Stimulated activated CD4-positive, alpha-beta T cell treated with anti-CD3 and anti-CD28 coated beads, Interleukin-12 subunit alpha, Interleukin-12 subunit beta, amount 100 ng/mL, for 4 hours (primary cell): Measurements from ENCODE around the gene SCAMP5.

Experiments used
- DNase-seq: peaks from one replicate; pipeline ENCODE4 v3.0.0-alpha.2; 2020

SCAMP5 gene

DNA sequence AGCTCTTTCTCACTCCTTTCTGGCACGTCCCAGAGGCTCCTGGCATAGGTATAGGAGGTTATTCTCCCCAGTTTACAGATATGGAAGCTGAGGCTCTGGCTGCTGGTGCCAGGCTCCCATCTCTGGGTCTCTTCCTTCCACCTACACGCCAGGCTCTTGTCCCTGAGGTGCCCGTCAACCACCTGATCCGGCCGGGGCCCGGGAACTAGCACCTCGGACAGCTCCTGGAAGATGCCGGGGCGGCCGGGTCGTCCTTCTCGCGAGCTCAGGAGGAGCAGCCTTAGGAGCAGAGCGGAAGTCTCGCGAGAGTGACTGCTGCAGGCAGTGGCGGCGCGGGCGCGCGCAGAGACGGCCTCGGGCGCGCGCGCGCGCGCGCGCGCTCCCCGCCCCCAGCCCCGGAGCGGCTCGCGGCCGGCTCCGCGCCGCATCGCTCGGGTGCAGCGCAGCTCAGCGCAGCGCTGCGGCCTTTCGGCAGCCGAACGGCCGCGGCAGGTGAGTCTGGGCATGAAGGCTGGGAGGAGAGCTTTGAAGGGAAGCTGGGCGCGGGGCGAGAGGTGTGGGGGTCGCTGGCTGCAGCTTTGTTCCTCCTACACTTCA lies at the start of gene SCAMP5:
SCAMP5 (plus strand) TSS at position 382 of the 597 bp plus-strand sequence. CDS start 16,277 bp downstream, outside the sequence.
- DNase-seq = peak; percentile 89

DNA sequence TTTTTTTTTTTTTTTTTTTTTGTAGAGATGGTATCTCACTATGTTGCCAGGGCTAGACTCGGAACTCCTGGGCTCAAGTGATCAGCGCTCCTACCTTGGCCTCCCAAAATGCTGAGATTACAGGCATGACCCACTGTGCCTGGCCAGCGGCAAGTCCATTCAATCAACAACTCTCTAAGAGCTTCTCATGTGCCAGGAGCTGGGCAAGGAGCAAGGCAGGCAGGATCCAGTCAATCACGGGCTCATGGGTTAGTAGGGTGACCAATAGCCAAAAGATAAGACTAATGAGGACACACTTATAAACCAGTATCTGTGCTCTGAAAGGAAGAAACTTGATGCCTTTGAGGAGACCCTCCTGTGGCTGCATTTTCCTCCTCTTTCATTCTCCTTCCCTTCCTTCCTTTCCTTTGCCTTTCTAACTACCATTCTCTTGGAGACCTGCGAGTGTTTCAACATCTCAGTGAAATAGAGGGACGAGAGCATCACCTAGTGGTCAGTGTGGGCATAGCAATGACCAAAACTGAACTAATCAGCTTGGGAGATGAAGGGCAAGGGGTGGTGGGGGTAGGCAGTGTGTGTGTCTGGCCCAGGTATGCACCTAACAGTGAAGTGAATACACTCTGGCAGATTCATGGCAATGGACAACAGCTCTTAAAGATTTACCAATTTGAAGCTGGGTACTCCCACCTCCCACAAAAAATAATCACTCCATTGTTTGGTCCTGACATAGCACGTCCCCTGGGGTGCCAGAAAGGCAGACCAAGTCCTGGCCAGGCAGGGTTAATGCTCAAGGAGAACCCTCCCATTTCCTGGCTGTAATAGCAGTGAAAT lies 45.1 kb upstream of the SCAMP5 start:
- peak; percentile 70 for DNase-seq

DNA sequence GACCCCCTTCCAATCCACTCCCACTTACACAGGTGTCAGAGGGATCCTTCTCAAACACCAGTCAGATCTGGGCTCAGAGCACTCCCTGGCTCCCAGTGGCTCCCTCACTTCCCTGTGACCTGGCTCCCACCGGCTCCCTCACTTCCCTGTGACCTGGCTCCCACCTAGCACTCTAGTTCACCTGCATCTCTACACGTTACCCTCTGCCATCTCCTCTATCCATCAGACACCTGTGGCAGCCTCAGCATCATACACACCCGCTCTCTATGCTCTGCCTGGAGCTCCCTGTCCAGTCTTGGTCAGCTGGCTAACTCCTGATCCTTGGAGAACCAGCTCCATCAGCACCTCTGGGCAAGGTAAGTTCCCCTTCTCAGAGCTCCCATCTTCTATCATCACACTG lies 44.4 kb upstream of the SCAMP5 start:
- no peak for DNase-seq

GRCh38 chr15:74954515-74954914 lies 40.8 kb upstream of the SCAMP5 start:
- no peak for DNase-seq

DNA sequence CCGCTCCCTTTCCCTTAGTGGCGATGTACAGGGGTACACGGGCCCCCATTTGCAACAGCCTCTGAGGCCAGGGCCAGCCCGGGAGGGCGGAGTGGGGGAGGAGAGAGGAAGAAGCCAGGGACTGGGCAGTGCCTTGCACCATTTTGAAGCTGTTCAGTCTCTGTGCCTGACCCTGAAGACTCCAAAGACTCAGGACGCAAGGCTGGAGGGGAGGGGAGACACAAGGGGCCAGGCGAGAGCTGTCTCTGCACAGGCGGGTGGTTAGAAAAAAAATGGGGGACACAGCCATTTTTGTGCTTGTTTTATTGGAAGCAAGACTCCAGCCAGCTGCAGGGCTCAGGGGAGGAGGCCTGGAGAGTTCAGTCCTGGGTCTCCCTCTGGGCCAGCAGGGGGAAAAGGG lies 40.3 kb upstream of the SCAMP5 start:
- no peak for DNase-seq

DNA sequence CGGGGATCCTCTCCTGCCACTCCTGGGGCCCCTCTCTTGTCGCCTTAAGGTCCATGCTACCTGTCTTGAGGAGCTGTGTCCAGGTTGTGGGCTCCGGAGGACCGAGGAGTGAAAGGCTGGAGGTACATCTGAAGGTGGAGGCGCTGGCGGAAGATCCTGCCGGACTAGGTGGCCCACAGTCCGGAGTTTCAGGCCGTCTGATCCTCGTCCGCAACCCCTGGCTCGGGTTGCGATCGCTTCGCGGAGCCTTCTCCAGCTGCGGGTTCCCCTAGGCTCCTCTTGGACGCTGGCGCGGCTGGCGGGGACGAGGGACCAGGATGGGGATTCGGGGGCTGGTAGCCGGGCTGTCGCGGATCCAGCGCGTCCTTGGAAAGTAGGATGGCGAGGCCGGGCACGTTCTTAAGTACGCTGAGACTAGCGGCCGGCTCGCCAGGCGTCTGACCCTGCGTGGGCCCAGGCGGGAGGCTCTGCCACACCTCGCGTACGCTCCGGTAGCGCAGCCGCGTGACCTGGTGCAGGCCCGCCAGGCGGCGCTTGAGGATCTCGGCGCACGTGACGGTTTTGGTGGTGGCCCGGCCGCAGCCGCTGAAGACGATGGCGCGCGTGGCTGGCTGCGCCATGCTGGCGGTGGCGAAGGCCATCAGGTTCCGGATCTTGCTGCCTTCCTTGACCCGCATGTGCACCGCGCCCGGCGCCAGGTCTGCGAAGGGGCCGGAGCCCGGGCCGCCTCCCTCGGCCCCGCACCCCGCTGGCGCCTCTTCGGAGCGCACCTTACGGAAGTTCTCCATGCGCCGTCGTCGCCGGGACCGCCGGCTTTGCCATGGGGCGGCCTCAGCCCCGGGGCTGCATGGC lies 39.3 kb upstream of the SCAMP5 start:
- DNase-seq = peak; percentile 70

DNA sequence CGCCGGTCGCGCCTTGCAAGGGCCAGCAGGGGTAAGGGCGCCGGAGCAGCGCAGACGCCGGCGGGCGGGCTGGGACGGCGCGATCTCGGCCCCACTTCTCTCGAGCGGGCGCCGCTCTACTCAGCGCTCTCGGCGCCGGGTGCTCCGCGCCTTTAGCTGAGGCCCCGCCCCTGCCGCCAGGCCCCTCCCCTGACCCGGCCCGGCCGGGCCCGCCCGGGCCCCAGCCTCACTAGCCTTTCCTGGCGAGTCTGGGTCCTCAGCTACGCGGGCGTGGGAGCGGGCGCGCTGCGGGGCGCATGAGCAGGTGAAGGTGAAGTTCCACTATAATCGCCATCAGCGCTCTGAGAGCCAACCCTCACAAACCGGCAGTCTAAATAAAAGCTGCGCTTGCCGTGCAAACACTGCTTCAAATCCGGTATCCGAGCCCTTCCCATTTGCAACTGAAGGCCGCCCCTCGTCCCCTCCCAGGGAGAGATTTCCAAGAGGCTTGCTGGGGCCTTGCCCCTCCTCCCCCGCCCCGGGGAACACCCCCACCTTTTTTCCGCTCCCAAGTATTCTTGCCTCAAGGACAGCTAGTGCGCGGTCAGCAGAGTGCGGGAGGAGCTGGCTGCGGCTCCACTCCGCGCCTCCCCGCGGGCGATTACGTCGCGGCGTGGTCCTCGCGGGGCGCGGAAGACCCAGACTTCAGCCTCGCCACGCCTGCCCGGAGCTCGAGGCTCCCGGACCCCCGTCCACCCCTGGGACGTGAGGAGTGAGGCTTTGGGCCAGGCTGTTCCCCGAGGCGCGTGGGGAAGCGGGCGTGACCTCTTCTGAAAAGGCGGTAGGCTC lies 38.5 kb upstream of the SCAMP5 start, which contains the start of gene RPP25:
RPP25 (minus strand) TSS at position 125 of the 828 bp plus-strand sequence. CDS start 189 bp downstream, outside the sequence.
- peak; percentile 78 for DNase-seq

- no peak for DNase-seq
Observed at GRCh38 chr15:74957476-74958035, 37.8 kb upstream of the SCAMP5 start.

DNA sequence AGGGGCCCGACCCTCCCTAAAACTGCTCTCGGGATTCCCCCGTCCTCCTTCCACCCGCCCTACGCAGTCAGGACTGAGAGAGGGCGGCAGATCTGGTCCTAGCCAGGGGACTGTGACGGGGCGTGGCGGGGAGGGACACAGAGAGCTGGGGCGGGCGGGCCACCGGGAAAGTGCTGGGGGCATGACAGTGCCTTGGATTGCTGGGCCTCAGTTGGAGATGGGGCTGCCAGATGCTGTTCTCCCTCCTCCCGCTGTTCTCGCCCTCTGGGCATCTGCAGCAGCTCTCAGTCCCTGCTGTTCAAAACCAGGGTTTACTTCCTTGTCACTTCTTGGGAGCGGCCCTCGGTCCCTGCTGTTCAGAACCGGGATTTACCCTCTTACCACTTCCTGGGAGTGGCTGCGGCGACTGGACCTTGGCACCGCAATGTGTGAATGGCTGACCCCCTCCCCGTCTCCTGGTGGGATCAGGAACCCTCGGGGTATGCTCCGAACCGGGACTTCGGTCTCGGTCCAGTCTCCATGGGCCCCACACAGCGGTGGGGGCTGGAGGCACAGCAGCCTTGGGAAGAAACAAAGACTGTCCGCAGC lies 36.9 kb upstream of the SCAMP5 start:
- DNase-seq = no peak

DNA sequence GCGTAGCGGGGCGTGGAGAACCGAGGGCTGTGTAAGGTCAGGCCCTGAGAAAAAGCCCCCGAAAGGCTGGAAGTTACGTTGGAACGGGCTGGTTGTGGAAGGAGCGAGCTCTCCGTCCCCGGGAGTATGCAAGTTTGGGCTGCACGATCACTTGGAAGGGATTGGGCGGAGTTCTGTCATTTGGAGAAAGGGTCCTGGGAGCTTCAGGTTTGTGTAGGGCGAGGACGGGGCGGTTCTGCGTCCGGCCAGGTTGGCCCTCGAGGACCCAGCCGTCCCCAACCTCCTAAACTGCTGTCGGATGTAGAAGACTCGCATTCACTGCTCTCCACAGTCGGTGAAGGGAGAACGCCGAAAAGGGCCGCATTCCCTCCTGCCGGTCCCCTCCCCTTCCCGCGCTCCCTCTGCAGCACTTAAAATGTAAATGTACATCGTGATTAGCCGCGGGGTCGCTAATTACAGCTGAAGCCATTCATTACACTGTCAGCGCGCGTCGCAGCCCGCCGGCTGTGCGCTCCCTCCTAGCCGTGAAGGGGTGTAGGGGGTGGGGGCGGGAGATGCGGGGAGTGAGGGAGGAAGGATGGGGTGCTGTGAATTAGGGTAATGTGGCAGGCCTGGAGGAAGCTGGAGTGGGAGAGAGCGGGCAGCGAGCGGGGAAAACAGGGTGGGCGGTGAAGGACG lies 36.3 kb upstream of the SCAMP5 start:
- DNase-seq = no peak

- DNase-seq = no peak
Observed at GRCh38 chr15:74959586-74959939, 35.8 kb upstream of the SCAMP5 start.

GRCh38 chr15:74960286-74960685 lies 35.1 kb upstream of the SCAMP5 start:
- no peak for DNase-seq

GRCh38 chr15:74960995-74961588 lies 34.3 kb upstream of the SCAMP5 start:
- DNase-seq = no peak

- DNase-seq = no peak
Observed at GRCh38 chr15:74961616-74962015, 33.7 kb upstream of the SCAMP5 start.

- DNase-seq = no peak
Observed at GRCh38 chr15:74962219-74962618, 33.1 kb upstream of the SCAMP5 start.

DNA sequence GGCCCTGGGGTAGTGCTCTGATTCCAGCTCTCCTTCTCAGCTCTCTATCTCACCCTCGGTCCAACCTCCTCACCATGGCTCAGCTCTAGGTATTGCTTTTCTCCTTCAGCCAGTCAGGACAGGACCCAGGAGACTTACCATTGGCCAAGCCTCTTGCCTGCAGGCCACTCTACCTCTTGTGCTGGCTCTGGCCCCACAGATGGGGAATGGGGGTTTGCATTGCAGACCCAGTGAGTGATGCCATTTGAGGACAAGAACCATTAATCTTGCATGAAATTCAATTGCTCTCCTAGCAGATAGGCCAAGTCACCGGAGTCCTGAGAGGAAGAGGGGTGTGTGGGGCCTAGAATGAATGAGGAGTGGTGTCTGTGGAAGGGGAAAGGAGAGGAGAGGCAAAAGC lies 32.7 kb upstream of the SCAMP5 start:
- no peak for DNase-seq

DNA sequence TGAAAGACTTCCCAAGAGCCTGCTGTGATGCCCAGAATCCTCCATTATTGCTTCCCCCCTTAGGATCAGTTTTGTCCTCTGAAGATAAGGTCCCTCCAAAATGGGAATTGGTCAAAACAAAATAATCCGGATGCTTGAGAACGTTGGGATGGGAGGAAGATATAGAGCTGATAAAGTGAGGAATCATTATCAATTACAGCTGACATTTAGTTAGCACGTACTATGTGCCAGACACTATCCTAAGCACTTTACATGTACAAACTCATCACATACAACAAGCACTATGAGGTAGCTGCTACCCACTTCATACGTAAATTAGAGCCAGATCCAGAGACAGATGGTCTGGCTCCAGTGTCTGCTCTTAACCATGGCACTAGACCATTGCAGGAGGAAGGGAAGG lies 32.1 kb upstream of the SCAMP5 start:
- no peak for DNase-seq

DNA sequence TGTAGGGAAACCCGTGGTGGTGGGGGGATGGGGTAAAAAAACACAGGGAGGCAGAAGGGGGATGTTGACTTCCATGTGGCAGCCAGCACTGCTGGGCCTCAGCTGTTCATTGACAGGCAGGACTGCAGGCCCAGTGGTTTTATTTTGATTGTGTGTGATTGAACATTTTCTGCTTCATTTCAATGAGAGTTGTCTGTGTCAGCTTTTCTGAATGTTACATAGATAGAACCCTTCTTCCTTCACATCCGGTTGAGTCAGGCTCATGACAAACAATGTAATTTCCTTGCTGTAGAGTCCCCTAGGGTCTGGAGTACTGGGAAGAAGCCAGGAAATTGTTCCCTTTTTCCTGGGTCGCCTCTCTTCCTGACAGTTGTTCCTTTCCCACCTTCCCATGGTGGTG lies 30.6 kb upstream of the SCAMP5 start:
- DNase-seq = no peak

DNA sequence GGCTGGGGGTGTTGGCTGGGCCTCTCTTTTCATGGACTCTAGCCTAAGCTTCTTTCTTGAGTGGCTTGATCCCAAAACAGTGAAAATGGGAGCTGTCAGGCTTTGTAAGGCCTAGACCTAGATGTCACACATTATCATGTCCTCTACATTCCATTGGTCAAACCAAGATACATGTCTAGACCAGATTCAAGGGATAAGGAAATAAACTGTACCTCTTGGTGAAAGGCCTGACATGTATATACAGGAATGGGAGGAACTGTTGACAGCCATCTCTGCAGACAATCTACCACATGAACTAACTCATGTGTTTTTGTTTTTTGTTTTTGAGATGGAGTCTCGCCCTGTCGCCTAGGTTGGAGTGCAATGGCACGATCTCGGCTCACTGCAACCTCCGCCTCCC lies 27.7 kb upstream of the SCAMP5 start:
- DNase-seq = no peak

DNA sequence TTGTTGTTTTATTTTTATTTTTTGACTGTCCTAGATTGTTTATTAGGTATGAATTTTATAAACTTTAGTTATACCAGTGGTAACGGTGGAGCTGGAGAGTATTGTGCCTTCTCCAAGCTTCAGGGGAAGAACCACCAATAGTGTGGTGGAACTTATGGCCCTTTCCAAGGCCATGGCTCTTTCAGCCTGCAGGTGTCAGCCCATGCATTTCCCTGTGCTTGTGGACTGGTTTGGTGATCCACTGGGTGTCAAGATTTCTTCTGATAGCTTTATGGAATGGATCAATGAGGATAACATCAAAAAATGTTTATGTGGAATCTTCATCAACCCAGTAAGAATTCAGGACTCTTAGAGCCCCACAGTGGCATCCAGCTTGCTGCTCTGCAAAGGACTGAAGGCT lies 19.2 kb upstream of the SCAMP5 start:
- no peak for DNase-seq

DNA sequence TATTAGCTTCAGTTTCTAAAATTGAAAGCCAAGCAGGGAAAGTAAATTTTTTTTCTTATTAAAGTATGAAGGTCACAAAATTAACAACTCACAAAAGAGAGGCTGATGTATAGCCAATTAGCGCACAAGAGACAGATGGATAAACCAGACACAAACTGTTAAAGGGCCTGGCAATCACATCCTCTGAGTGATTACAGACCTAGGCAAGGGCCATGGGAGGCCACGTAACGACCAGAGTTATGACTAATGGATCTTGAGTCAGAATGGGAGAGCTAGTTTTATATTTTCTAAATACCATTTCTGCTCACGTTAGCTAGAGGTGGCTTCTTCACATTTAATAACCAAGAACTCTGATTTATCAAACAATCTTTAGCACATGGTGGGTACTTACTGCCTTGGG lies 17.8 kb upstream of the SCAMP5 start:
- DNase-seq = no peak
